Activated naive CD4-positive, alpha-beta T cell (primary cell): ENCODE data around the gene PCDH17.

Experiments used
- DNase-seq, 4 experiments: peaks; one replicate each; lab custom pipeline; 2025; lab: John Stamatoyannopoulos, UW

PCDH17 gene

GRCh38 chr13:57739543-57740190 is 108.1 kb downstream of the PCDH17 start:
- no peak for DNase-seq

GRCh38 chr13:57740719-57741118 is 109.2 kb downstream of the PCDH17 start:
- no peak for DNase-seq

GRCh38 chr13:57748096-57748495 is 116.6 kb downstream of the PCDH17 start:
- no peak for DNase-seq

DNA sequence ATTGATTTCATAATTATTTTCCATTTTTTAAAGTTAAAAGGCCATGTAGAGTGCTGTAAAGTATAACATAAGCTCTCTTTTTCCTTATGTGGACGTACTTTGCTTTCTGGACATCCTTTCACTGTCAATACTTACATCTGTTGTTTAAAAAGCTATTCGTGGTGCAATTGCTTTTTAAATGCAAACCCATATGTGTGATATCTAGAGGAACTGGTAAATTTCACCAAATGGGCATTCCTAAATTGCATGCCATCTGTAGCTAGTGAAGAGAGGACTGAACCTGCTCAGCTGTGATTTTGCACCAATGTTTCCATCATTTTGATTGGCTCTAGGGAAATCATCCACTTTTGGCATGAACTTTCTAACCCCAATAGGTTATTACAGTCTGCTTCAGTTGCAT is 129.4 kb downstream of the PCDH17 start:
- DNase-seq: no peak

GRCh38 chr13:57763689-57764088 is 132.1 kb downstream of the PCDH17 start:
- DNase-seq: no peak
